Hematopoietic multipotent progenitor cell treated with erythropoietin and hydrocortisone succinate and interleukin-3 and kit ligand, for 6 days (in vitro differentiated cells): Measurements from ENCODE around the gene BTBD17.
A peak's percentile ranks its signal among the peaks of the same experiment; 100 is the strongest.

ENCODE experiments used
- DNase-seq: peaks from one replicate; pipeline ENCODE4 v3.0.0-alpha.2; 2015

BTBD17 gene

DNA sequence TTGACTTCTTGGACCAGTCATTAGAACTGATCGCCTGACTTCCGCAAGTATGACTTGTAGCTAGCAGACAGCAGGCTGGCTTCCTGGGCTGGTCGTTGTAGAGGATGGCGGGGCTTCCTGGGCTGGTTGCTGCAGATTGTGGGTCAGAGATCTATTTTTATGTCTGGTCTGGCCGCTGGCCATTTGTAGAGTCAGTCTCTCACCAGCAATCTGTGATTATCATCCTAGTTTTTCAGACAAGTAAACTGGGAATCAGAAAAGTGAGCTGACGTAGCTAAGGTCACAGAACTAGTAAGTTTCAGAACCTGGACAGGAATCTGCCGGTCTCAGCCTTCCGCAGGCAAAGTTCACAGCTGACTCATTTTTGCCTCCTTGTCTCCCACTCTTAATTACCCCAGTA is 24.7 kb upstream of the BTBD17 start:
- peak; percentile 36 for DNase-seq

DNA sequence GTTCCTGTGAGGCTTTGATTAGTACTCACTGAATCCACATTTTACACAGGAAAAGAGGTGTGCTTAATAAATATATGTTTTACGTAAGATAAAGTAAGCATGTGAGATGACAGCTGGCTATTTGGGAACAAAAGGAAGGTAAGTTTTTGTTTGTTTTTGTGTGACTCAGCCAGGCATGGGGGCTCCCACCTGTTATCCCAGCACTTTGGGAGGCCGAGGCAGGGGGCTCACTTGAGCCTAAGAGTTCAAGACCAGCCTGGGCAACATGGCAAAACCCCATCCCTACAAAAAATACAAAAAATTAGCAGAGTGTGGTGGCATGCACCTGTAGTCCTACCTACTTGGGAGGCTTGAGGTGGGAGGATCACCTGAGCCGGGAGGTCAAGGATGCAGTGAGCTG is 23.5 kb upstream of the BTBD17 start:
- no peak for DNase-seq

DNA sequence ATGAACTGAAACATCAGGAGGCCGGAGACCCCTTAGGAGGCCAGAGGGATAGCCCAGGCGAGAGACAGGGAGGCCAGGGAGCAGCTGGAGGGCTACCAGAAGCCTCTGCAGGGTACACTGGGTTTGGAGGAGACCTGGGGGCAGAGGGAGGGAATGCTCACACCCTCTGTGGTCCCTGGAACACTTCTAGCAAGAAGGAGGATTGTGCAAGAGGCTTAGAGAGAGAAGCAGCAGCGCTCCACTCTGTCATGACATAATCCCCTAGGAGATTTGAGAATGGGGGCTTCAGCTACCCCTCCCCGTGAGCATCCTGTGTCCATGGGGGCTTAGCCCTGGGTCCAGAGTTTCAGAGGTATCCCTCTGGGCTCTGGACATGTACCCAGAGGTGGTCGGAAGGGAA is 21.5 kb upstream of the BTBD17 start:
- no peak for DNase-seq

DNA sequence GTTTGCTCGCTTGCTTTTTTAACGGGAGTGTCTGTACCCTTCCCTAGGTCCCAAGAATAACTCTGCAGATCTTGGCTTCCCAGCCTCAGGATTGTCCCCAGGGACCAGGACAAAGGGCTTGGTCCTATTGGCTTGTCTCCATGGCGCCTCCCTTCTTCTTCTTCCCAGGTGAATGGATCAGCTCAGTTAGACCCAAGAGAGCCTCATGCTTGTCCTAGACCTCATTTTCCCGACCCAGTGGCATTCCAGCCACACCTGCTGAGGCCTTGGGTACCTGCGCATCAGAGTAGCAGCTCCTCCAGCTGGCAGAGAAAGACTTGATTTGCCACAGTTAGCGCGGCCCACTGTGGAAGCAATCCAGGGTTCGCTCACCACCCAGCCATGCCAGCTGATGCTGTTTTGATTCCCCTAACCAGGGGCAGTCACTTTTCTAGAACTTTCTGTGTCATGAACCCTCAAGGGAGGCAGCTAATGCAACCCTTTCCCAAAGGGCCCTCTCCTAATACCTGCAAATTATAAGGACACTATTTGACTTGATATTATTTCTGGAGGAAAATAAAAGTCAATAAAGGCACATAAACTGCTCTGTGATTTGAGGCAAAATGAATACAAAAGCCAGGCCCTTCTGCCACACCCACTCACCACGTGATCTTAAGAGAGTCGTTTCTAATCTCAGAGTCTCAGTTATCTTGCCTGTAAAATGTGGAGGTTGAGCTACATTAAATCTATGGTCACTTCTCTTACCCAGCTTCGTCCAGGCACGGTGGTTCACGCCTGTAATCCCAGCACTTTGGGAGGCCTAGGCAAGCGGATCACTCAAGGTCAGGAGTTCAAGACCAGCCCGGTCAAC is 19.5 kb upstream of the BTBD17 start:
- peak; percentile 20 for DNase-seq

DNA sequence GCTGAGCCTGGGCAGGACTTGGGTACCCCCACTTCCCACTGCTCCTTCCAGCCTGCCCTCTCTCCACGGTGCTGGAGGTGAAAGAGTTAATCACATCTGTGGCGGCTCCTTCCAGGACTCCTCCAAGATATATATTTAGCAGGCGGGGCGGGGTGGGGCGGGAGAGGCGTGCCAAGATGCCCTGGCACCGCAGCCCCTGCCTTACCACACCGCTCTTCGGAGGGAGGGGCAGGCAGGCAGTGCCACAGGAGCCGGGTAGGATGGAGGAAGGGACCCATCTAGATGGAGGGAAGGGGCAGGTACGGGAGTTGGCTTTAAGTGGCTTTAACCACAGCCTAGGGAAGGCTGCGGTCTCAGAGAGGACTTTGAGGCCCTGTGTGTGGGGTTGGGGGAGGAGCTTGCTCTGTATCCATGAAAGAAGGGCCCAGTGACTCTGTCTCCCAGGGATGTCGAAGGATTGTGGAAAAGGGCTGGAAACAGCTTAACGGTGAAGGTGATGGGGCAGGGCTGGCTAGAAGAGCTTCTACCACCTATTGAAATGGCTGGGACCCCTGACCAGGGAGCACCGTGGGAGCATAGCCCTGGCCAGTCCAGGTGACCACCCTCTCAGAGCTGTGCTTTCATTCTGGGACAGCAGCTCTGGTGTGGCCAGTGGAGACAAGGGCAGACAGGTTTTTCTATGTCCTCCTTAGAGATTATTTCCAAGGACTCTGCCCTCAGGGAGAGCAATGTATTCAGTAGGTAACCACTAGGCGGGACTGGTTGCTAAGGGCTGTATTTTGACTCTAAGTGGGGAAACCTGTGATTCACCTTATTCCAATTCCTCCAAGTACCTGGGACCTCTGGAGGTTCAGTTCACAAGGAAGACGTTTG is 18.7 kb upstream of the BTBD17 start:
- peak; percentile 47 for DNase-seq

DNA sequence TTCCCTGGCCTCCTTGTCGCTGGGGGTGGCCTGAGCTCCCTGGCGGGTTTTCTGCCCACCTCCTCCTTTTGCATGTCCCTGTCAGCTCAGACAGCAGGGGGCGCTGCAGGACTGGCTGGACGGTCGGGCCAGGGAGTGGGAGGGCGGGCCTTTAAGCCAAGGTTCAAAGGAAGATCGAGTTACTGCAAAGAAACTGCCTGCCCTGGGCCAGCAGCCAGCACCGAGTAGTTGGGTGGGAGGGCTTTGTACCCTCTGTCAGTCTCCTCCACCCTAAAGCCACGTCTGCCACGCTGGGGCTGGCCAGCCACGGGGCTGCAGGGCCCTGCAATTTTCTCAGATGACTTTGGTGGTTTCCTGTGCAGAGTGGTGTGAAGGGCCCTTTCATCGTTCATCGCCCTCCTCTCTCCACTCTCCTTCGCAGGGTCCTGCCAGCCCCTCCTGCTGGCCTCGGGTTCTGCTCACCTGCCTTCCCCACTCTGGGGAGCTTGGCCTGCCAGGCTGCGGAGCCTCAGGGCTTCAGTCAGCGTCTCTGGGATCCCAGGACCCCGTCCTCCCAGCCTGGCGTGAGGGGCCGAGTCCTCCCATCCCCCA is 17.9 kb upstream of the BTBD17 start:
- peak; percentile 92 for DNase-seq

DNA sequence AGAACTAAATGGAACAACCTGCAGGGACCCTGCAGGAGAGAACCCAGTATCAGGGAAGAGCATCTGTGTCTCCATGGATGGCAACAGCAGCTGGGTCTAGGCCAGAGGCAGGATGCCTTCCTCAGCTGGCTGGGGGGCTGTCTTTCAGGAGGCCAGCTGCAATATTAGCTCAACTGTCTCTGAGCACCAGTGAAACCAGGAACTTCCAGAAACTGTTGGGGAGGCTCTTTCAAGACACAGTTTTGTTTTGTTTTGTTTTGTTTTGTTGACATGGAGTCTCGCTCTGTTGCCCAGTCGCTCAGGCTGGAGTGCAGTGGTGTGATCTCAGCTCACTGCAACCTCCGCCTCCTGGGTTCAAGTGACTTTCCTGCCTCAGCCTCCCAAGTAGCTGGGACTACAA is 13.2 kb upstream of the BTBD17 start:
- DNase-seq = no peak

DNA sequence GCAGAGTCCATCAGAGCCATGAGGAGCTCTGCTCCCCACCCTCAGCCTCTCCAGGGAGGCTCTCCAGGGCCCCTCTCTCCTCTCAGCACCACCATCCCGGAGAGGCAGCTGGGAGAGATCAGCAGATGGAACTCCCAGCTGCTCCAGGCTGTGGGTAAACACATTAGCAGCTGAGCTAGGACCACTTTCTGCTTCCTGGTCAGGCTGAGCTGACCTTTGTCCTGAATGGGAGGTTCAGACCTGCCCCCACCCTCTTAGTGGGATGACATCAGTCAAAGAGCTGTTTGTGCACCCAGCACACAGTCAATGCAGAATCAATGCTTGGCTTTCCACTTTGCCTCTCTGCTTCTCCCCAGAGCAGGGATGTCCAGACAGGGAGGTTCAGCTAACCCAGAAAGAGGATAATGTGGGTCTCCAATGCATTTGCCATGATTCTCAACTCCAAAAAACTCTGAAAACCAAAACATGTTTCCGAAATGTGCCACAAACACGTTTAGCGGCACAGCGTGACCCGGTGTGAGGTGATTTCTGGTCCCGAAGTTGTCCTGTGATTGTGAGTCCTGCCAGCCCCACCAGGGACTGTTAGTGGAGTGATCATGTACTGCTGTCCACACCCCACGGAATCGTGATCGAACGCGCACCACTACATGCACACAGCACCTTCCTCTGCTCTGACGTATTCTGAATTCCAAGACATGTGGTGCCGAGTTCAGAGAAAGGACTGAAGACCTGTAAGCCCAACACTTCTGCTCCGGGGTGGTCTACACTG is 12.4 kb upstream of the BTBD17 start:
- no peak for DNase-seq

DNA sequence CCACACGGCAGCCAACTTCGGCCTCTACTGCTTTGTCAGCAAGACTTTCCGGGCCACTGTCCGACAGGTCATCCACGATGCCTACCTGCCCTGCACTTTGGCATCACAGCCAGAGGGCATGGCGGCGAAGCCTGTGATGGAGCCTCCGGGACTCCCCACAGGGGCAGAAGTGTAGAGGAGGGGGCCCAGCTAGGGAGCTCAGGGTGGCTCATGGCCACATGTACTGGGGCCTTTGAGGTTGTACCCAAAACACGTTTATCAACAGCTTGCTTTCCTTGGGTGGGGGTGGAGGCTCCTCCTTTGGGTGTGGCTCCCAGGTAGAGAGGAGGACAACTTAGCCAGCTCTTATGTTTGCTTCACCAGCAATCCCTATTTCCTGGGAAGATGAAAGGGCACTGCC is 10.8 kb upstream of the BTBD17 start:
- no peak for DNase-seq

DNA sequence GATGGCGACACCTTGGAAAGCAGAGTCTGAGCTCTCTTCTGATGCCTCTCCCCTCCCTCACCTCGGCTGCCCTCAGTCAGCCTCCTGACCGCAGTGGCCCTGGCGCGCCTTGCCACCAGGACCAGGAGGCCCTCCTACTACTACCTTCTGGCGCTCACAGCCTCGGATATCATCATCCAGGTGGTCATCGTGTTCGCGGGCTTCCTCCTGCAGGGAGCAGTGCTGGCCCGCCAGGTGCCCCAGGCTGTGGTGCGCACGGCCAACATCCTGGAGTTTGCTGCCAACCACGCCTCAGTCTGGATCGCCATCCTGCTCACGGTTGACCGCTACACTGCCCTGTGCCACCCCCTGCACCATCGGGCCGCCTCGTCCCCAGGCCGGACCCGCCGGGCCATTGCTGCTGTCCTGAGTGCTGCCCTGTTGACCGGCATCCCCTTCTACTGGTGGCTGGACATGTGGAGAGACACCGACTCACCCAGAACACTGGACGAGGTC is 10.0 kb upstream of the BTBD17 start:
- DNase-seq = no peak

DNA sequence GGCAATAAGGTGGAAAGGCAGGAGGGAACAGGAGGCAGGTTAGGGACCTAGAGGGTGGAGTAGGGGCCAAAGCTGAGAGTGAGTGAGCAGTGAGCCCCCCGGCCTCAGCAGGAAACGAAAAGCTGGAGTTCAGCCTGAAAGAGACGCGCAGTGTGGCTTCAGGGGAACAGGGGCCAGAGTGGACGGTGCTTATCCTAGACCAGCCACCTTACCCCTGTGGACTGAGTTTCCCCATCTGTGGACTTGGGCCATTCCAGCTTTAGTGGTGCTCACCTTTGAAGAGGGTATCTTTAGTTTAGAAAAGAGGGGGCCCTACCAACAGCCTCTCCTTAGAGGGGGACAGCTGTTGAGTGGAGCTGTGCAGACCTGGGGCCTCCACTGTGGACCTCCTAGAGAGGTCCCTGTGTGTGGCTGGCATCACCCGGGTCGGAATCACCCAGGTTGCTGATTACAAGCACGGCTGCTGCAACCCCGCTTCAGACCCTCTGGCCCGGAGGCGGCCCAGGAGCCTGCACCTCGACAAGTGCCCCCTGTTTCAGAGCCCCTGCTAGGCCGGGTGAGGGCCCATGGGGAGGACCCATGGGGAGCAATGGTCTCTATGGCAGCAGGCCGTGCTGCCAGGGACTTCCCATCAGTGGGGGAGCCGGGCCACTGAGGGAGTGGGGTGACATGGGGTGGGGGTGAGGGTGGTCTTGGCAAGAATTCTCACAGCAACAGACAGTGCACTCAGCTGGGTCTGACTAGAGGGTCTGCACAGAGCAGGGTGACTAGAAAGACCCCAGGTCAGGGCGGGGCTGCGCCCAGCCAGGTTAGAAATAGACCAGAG is 8.2 kb upstream of the BTBD17 start:
- no peak for DNase-seq

DNA sequence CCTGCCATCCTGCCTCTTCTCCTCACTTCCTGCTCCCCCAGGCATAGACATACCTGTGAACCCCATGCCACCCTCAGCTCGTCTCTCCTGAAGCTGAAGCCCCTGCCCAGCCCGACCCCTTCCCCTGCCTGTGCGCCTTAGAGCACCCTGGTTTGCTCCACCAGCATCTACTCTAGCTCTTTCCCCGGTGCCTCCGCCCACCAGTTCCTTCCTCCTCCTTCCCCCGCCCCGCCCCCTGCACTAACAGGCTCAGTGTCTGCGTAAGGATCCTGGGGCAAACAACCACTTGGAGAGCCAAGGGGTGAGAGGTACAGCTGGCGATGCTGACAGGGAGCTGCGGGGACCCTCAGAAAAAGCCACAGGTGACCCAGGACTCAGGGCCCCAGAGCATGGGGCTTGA is 7.6 kb upstream of the BTBD17 start:
- peak; percentile 76 for DNase-seq

DNA sequence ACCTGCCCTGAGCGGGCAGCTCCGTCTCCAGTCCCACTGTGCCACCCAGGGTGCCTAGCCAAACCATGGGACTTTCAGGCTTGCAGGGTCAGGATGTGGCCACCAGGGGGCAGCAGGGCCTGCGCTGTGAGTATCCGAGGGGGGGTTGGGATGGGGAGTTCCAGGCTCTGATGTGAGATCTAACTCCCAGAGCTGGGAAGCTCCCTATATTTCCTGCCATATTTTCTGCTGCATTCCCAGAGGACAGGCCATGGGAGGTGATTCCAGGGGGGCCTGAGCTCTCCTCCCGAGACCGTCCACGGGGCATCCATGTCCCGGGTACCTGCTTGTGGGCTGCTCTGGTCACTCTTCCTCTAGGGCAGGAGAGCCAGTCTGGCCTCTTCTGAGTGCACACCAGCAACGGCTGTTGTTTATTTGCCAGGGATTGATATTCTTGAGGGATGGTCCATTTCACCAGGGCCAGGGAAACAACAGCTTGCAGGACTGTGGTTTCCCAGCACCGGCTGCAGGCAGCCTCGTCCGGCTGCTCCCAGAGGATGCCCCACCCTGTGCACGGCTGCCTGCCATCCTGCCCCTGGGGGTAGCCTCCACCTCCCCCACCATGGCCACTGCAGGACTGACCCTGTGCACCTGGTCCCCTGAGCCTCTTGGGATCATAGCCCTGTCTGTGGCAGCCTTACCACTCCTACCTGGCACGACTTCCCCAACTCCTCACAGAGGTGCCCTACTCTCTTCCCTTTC is 6.8 kb upstream of the BTBD17 start:
- peak; percentile 79 for DNase-seq

DNA sequence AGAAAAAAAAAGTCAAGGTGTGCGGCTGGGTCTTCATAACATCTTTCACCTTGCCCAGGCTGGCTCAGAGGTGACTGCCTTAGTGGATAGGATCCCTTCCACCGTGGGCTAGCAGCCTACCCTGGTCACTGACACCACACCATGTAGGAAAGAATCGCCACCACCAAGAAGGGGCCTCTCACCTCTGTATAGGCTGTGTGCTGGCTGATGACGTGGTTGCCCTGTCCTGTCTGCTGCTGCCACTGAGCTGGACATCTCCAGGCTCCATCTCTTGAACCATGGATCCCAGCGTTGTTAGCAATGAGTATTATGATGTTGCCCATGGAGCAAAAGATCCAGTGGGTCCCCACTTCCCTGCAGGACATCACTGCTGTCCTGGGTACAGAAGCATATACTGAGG is 5.5 kb upstream of the BTBD17 start, which contains the start of gene GPR142:
Gene GPR142, plus strand, starts transcription at position 301 of the 400 bp plus-strand sequence. CDS start 2,035 bp downstream, outside the sequence.
- no peak for DNase-seq

DNA sequence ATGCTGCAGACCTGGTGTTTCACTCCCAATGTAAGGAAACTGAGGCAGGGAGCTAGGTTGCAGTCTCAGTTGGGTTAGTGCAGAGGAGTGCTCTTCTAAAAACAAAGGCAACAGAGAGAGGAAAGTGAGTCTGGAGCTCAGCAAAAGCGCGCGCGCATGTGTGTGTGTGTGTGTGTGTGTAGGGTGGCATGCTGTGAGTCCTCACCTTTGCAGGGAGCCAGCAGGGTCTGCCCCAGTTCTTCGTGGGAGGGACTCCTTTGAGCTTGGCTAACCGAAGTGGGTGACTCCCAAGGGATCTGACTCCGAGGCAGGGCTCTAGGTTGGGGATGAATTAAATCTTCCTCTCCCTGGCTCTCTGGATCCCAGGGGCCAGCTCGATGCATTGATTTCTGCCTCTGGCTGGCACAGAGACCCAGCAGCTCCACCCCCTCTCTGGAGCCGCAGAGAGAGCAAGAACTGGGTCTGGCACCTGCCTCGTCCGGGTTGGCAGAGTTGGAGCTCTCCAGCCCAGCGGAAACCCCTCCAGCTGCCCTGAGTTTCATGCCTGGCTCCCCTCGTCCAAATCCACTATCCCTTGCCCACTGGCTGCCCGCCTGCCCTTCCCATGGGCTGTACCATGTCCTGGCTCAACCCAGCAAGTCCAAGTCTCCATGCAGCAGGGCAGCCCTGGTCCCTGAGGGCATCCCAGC is 1.3 kb upstream of the BTBD17 start:
- DNase-seq = no peak

DNA sequence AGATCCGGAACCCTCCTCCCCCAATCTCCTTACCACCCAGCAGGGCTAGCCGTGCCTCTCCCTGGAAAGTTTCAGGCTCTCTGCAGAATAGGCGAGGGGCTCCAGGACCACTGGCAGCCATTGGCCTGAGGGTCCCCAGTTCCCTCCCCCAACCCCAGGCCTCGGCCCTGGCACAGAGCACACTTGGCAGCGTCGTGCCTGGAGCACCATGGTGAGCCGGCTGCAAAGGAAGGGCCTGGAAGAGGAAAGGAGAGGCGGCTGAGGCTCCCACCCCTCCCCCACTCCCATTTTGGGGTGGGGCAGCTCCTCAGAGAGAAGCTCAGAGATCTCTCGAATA is 369 bp upstream of the BTBD17 start:
- no peak for DNase-seq

DNA sequence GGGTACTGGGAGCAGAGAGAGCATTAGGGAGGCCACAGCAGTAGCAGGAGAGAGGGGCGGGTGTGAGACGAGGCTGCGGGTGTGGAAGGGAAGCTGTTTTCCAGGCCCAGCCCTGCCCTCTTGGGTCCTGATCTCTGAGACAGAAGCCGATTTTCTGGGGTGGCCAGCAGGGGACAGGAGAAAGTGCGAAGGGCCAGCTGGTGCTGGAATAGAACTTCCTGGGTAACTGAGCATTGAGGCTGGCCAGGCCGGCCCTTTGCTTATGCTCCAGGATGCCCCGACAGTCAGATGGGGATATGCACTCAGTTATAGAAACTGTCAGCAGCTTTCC is 804 bp downstream of the BTBD17 start:
- no peak for DNase-seq

DNA sequence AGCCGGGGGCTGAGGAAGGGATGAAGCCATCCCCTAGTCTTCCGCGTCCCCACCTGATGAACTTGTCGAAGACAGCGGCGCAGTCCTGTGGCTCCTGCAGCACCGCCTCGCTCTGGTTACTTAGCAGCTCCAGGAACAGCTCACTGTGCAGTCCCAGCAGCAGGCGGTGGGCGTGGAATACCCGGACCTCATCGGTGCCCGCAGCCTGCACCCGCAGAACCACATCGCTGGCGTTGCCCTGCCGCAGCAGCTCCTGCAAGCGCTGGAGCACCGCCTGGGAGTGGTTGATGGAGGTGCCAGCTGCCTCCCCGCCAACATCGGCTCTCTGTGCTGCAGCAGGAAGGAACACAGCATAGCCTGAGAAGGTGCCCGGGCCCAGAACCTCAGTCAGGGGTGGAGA is 1.8 kb downstream of the BTBD17 start:
- DNase-seq = no peak

DNA sequence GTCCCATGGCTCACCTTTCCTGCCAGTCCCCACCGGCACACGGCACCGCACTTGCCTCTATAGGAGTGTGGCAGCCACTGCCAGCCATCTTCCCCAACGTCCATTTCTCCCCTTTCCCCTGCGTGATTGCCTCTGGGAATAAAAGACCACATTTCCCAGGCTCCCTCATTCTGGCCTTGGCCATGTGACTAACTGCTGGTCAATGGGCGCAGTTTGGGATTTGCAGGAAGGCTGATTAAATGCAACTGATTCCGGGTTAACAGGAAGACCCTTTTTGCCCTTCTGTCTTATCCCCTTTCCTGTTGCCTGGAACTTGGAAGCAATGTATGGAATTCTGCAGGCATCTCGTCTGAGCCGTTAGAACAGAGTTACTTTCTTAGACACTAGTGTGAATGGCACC is 3.0 kb downstream of the BTBD17 start:
- no peak for DNase-seq

DNA sequence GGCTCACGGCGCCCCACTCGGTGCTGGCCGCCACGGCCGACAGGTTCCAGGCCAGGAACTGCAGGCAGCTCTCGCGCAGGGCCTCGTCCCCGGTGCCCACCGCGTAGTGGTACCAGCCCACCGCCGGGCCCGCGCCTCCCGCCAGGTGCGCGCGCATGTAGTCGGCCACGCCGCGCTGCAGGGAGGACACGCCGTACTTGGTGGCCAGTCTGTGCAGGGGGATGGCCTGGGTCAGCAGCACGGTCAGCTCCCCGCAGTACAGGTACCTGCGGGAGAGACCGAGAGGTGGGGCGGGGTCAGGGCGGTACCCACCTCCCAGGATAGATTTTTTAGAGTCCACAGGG is 4.2 kb downstream of the BTBD17 start:
- no peak for DNase-seq
